Esophagus mucosa (tissue), 1 donor: ENCODE measurements around the gene ZNF576. TPM values are rescaled to one million over a fixed set of nuclear protein-coding genes. Genes with fewer than 3 reads are reported as not detected.
"Not testable (repeated sequence)": the region's sequence is repeated elsewhere in the genome, so short reads cannot be mapped to it uniquely, and the experiment has no call there.

ENCODE experiments used
- ATAC-seq: fragments of 200-7000 bp; cut with Tn5 transposase; one replicate; pipeline ENCODE4 v1.9.1; 2020
- total RNA-seq: library from RNA; stranded (reverse); gene quantifications from one replicate; pipeline ENCODE4 v1.2.4, GENCODE V29; 2023
- donor health status: DM: yes; HTN: yes; CAD: no.

The ZNF576 gene
- total RNA-seq, 1 donor from 2014 or later: 12.4 TPM

DNA sequence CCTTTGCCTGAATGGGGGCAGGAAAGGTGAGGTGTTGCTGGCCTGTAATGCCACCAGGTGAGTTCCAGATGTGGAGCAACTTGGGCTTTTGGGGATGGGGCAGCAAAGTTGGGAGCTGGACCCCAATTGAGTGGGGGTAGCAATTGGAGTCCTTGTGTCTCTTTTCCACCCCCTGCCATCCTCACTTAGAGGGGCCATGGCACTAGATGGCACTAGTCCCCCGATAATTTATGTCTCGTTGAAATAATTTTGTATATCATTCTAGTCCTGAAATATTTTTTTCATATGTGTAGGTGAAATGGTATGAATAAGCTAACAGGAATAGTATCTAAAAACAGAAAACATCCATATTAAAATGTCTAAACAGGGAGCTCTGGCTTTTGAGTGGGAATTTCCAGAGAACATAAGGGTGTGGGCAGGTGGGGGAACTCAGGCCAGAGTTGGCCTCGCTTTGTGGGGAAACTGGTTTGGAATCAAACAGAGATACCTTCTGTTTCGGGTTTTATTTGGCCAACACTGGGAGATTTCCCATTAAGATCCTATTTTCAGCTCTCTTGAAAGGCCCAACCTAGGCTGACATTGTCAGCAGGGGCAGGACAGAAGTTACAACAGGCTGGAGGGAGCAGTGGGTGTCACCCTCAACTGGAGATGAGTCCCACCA, 3.4 kb downstream of the ZNF576 start:
- no peak for ATAC-seq

GRCh38 chr19:43600326-43600725, 3.9 kb downstream of the ZNF576 start:
- ATAC-seq: not testable (repeated sequence)

GRCh38 chr19:43605875-43606568, 9.6 kb downstream of the ZNF576 start:
- ATAC-seq: no peak

DNA sequence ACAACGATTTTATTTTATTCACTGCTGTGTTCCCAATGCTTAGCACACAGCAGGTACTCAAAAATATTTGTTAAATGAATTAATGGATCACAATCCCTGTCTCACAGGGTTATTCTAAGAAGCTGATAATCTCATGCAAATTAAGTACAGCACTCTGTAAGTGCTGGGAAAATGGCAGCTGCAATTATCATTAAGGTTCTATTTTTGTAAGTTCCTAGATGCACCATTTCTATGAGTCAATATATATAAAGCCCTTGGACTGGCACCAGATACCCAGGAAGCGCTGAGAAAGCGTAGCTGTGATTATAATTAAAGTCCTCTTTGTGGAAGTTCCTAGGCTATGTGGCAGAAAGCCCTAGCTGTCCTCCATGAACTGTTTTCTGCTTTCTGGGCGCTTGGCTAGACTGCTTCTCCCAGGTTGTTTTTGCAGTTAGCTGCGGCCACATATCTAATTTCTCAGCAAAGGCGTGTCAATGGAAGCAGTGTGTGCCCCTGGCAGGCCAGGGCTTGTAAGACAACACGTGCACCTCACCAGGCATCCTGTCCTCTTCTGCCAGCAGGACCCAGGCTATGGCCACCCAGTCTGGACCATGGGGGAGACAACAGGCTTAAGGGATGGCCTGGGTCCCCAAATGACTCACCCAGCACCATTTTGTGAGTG, 10.3 kb downstream of the ZNF576 start:
- ATAC-seq: peak; percentile 58

DNA sequence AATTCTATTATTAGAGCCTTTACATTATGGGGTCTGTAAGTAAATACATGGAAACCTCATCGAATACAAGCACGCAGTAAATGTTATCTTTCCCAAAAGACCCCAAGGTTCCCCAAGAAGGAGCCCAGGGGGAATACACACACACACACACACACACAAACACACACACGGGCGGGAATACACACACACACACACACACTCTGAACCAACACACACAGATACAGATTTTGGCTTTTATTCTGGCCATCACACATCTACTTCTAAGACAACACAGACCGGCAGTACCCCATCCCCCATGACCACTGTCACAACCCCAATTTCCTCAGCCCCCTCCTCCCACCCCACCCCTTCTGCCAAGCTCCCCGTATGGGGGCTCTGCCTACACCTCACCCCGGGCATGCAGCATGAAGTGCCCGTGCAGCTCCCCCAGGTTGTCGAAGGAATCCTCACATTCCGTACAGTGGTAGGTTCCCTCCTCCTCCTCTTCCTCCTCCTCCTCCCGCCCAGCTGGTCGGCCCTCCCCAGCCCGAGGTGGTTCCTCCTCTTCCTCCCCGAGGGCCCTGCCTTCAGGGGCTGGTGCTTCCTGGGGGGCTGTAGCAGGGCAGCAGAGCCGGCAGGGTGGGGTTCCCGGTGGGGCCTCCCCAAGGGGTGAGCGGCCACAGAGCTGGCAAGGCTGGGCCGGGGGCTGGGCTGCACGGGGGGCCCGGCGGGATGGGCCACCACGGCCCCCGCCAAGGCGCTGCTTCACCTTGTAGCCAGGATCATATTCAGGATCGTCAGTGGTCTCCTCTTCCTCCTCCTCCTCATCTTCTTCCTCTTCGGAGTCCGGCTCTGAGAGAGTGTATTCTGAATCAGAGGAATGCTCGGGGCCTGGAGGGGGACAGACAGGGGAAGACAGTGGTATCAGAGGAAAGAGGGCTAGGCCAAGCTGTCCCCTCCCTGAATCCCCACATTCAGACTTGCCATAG, 11.1 kb downstream of the ZNF576 start:
- ATAC-seq: peak; percentile 17

- no peak for ATAC-seq
Measured at GRCh38 chr19:43609872-43610271, 13.5 kb downstream of the ZNF576 start.

DNA sequence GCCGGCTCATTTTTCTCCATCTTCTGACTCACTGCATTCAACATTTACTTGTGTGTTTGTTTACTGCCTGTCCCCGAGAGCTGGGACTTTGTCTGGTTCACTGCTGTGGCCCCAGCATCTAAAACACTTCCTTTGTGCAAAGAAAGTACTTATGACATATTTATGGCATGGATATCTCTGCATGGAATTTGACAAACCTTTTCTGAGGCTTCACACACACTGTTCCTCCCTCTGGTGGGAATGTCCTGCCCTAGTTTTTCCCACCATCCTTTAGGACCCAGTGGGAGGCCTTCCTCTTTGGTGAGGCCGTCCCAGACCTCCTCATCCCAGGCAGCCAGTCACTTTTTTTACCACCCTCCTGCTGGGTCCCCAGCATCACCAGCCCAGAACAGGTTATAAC, 14.1 kb downstream of the ZNF576 start:
- ATAC-seq: no peak

DNA sequence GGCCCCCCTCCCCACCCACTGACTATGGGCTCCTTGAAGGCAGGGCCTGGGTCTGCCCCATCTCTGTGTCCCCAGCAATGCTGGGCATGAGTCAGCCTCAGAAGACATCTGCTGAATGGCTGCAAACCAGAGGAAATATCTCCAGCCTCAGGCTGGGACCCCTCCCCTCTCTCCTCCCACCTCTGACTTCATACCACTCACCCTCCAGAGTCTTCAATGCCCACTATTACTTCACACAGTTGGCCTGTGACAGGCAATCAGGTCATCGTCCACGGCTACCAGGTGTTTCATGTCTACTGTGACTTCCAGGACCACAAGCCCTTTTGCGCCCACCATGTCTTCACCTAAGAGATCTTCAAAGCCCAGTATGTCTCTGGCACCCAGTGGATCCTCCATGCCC, 15.4 kb downstream of the ZNF576 start, which contains the start of gene SRRM5:
Gene SRRM5 (plus strand): TSS at position 301 of the 400 bp plus-strand sequence. CDS start 34 bp downstream, at position 335.
- no peak for ATAC-seq

- ATAC-seq: no peak
Measured at GRCh38 chr19:43612374-43612773, 16.0 kb downstream of the ZNF576 start.

DNA sequence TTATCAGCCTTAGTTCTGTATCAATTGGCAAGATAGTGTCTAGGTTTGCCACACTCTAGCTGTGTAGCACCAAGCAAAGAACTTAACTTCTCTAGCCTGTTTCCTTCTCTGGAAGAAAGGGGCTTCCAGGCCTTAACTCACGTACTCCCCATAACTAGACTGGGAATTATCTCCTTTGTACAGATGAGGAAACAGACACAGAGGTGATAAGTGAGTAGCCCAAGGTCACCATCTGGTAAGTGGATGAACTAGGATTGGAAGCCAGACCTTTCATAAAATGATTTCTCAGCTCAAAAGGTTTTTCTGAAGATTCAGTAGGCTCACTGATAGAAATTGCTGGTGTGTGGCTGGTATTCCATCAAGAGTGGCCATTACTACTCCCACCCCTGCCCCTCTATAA, 19.9 kb downstream of the ZNF576 start:
- no peak for ATAC-seq

DNA sequence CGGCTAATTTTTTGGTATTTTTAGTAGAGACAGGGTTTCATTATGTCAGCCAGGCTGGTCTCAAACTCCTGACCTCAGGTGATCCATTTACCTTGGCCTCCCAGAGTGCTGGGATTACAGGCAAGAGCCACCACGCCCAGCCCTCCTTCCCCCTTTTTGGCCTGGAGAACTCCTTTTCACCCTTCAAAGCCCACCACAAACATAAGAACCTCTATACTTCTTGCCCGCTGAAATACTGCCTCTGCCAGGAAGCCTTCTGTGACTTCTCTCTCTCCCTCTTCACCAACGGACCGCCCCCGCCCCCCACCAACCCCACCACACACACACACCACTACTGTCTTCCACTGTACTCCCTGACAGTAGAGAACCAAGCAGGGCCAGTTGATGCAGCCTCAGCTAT, 20.6 kb downstream of the ZNF576 start:
- no peak for ATAC-seq

DNA sequence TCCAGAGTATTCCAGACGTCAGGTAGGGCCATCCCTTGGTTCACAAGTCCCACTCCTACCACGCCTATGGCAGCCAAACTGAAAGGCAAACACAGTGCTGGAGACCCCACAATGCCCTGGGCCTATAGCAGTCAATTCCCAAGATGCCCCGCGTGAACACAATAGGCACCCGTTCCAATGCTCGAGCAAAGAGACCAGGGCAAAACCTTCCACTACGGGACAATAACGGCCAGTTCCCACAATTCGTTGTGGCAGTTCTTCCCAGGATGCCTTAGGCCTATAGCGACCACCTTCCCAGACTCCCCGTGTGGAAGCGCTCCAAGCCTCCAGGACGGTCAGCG, 22.5 kb downstream of the ZNF576 start:
- peak; percentile 4 for ATAC-seq

- ATAC-seq: peak; percentile 84
Measured at GRCh38 chr19:43619262-43620060, 23.1 kb downstream of the ZNF576 start, which contains the start of gene ZNF428. Gene ZNF428 (minus strand): TSS chr19:43619629. CDS start chr19:43614304, 5,325 bp downstream.

DNA sequence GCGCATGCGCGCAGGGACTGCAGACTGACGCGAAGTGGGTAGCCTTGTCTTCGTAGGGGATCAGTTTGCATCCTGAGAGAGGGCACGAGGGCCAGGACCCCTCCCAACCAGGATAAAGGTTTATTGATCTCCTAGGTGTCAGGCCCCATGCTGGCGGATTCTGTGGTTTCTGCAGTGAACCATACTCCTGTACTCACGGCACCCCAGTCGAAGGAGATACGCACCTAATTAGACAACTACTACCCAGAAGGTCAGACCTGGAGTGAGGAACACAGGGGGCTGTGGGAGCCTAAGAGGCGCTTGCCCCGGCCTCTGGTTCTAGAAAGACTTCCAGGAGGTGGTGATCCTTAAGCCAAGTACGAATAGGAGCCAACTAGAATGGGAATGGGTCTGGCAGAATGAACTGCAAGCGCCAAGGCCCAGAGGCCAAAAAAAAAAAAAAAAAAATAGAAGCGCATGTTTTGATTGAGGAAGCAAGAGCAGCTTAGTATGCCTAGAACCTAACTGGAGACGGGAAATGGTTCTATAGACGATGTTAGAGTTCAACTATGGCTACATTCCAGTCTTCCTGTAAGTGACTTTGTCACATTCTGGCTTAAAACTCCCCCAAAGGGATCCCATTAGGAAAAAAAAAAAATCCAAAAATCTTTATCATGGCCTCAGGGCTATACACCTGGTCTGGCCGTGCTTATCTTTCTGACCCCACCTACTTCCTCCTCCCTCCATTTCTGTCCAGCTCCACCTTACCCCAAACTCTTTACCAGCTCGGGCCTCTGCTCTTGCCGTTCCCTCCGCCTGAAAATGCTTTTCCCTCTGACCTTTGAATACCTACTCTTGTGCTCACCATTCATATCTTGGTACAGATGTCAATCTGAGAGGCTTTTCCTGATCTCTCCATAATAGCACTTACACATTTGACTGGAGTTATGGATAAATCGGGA, 23.9 kb downstream of the ZNF576 start:
- ATAC-seq: no peak

GRCh38 chr19:43622070-43622469, 25.7 kb downstream of the ZNF576 start:
- ATAC-seq: no peak

DNA sequence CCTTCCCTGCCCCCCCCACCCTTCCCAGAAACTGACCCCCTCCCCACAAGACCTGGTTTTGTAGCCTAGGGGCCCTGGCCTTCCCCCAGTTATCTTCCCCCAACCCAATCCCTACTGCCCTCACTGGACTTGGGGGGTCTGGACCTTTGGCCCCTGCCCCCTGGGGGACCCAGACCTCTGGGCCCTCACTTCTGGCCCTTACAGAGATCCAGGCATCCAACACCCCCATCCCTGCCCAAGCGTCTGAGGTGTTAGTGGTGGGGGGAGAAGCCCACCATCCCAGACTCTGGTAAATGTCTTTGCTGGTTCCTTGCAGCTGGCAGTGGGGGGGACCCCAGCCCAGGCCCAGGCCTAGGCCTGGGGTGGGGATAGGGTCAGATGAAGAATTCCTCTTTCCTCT, 26.6 kb downstream of the ZNF576 start:
- ATAC-seq: no peak

GRCh38 chr19:43623889-43624670, 27.7 kb downstream of the ZNF576 start:
- no peak for ATAC-seq

DNA sequence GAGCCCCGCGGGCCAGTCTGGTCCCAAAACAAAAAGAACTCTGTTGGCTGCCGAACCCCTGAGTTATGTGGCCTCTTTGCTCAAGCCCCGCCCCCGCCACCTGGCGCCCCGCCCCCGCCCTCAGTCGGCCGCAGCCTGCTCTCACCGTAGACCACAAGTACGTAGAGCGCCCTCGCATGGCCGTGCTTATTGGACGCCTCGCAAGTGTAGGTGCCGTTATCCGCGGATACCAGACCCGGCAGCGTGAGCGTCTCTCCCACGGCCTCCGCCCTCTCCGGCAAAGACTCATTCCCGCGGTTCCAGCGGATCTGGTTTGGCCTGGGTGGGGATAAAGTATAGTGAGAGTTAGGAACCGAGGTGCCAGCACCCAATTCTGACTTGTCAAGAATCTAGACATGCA, 28.5 kb downstream of the ZNF576 start:
- peak; percentile 79 for ATAC-seq

- ATAC-seq: no peak
Measured at GRCh38 chr19:43625918-43626579, 29.7 kb downstream of the ZNF576 start.
